Astrocyte (in vitro differentiated cells and primary cell): ENCODE data around the gene MYF5.

Source experiments
- EZH2 ChIP-seq: IDR thresholded peaks from 2 replicates; pipeline ENCODE4 v1.6.1; 2012; ENCODE audit warnings: mild to moderate bottlenecking, low read length, inconsistent platforms; ENCODE audit not compliant: insufficient read depth
- TF ChIP-seq, protein P1 (sequence below): IDR thresholded peaks from 2 replicates; pipeline ENCODE4 v1.5.1; 2011; ENCODE audit warnings: low read depth, mild to moderate bottlenecking, inconsistent platforms, low read length, moderate library complexity; ENCODE audit not compliant: insufficient read depth

GRCh38 chr12:80700327-80700726, 16.4 kb upstream of the MYF5 start:
- TF ChIP-seq, protein P1, sequence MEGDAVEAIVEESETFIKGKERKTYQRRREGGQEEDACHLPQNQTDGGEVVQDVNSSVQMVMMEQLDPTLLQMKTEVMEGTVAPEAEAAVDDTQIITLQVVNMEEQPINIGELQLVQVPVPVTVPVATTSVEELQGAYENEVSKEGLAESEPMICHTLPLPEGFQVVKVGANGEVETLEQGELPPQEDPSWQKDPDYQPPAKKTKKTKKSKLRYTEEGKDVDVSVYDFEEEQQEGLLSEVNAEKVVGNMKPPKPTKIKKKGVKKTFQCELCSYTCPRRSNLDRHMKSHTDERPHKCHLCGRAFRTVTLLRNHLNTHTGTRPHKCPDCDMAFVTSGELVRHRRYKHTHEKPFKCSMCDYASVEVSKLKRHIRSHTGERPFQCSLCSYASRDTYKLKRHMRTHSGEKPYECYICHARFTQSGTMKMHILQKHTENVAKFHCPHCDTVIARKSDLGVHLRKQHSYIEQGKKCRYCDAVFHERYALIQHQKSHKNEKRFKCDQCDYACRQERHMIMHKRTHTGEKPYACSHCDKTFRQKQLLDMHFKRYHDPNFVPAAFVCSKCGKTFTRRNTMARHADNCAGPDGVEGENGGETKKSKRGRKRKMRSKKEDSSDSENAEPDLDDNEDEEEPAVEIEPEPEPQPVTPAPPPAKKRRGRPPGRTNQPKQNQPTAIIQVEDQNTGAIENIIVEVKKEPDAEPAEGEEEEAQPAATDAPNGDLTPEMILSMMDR: no peak
- no peak for TF ChIP-seq EZH2
